Karpas-422 (cell line): ENCODE measurements around the gene PDE1C. TPM values are rescaled to one million over a fixed set of nuclear protein-coding genes. Genes with fewer than 3 reads are reported as not detected.

Experiments
- DNase-seq: peaks from one replicate; pipeline ENCODE4 v3.0.0-alpha.2; 2015
- H2AFZ ChIP-seq: fragments of 200-600 bp; sonication (generic); 2 replicates; pipeline ENCODE4 v1.6.1; 2014; ENCODE audit warnings: antibody characterized with exemption, low read length, mixed read lengths
- H3K27ac ChIP-seq: fragments of 200-600 bp; sonication (generic); 2 replicates; pipeline ENCODE4 v1.5.1; 2014; ENCODE audit warnings: mild to moderate bottlenecking, low read length, moderate library complexity
- H3K27me3 ChIP-seq: fragments of 200-600 bp; sonication (generic); 2 replicates; pipeline ENCODE4 v1.6.1; 2014; ENCODE audit warnings: low read length, mixed read lengths
- H3K36me3 ChIP-seq: fragments of 200-600 bp; sonication (generic); 2 replicates; pipeline ENCODE4 v1.6.1; 2014; ENCODE audit warnings: low read length, mixed read lengths; ENCODE audit not compliant: insufficient read depth
- H3K4me1 ChIP-seq: fragments of 200-600 bp; sonication (generic); 2 replicates; pipeline ENCODE4 v1.6.1; 2014; ENCODE audit warnings: mild to moderate bottlenecking, low read length, mixed read lengths
- H3K4me2 ChIP-seq: fragments of 200-600 bp; sonication (generic); 2 replicates; pipeline ENCODE4 v1.6.1; 2014; ENCODE audit warnings: low read length, low read depth, mild to moderate bottlenecking; ENCODE audit not compliant: poor library complexity, severe bottlenecking
- H3K4me3 ChIP-seq: fragments of 200-600 bp; sonication (generic); 2 replicates; pipeline ENCODE4 v1.5.1; 2014; ENCODE audit warnings: mild to moderate bottlenecking, antibody characterized with exemption, low read length, mixed read lengths
- H3K79me2 ChIP-seq: fragments of 200-600 bp; sonication (generic); 2 replicates; pipeline ENCODE4 v1.6.1; 2014; ENCODE audit warnings: mild to moderate bottlenecking, low read length, mixed read lengths
- H3K9ac ChIP-seq: fragments of 200-600 bp; sonication (generic); 2 replicates; pipeline ENCODE4 v1.6.0; 2014; ENCODE audit warnings: low read length
- H3K9me2 ChIP-seq: fragments of 200-600 bp; sonication (generic), shearing (Covaris generic); replicated peaks from 2 replicates; pipeline ENCODE4 v1.6.0; 2014; ENCODE audit warnings: mild to moderate bottlenecking, low read length, moderate library complexity; ENCODE audit not compliant: insufficient read depth
- H3K9me3 ChIP-seq: fragments of 300-700, 200-600 bp; sonication (generic); 2 replicates; pipeline ENCODE4 v1.6.1; 2014; ENCODE audit warnings: low read length, mixed read lengths
- H4K20me1 ChIP-seq: fragments of 200-600 bp; sonication (generic); 2 replicates; pipeline ENCODE4 v1.6.1; 2014; ENCODE audit warnings: mild to moderate bottlenecking, antibody characterized with exemption, low read length, low read depth; ENCODE audit not compliant: insufficient read depth
- total RNA-seq: library from RNA; depleted of rRNA; stranded (reverse); fragments of >200 nt; shearing (Covaris generic); gene quantifications from 2 replicates; pipeline ENCODE4 v1.2.3, GENCODE V29; 2014; ENCODE audit warnings: low replicate concordance

PDE1C gene
- total RNA-seq, 1 experiment from 2014 or later, result not detected

- Histone ChIP-seq H3K27ac (no peak overlapping the region), H3K9me3 (no peaks in the 10 kb centered on the region), H3K4me2 (no peak overlapping the region), H2AFZ (no peak overlapping the region), H3K9me2 (no peaks in the 10 kb centered on the region), H4K20me1 (no peaks in the 10 kb centered on the region), H3K36me3 (no peaks in the 10 kb centered on the region), H3K9ac (no peak overlapping the region), H3K27me3 (no peaks in the 10 kb centered on the region), H3K4me3 (no peak overlapping the region), H3K4me1 (no peaks in the 10 kb centered on the region), H3K79me2 (no peaks in the 10 kb centered on the region)
- no peak for DNase-seq
Measured at GRCh38 chr7:31995134-31995533, 75.1 kb downstream of the PDE1C start.

- no peak overlapping the region for H3K27ac ChIP-seq
- H4K20me1 ChIP-seq, result no peaks in the 10 kb centered on the region
- no peak overlapping the region for H2AFZ ChIP-seq
- no peaks in the 10 kb centered on the region for H3K27me3 ChIP-seq
- no peak for DNase-seq
- H3K36me3 ChIP-seq, result no peaks in the 10 kb centered on the region
- H3K4me1 ChIP-seq, result no peaks in the 10 kb centered on the region
- H3K9ac ChIP-seq, result no peak overlapping the region
- H3K9me3 ChIP-seq, result no peaks in the 10 kb centered on the region
- H3K79me2 ChIP-seq, result no peaks in the 10 kb centered on the region
- H3K4me2 ChIP-seq, result no peak overlapping the region
- no peaks in the 10 kb centered on the region for H3K9me2 ChIP-seq
- H3K4me3 ChIP-seq, result no peak overlapping the region
Measured at GRCh38 chr7:31991846-31992245, 78.4 kb downstream of the PDE1C start.

GRCh38 chr7:31991406-31991805, 78.8 kb downstream of the PDE1C start:
- no peaks in the 10 kb centered on the region for H3K4me1 ChIP-seq
- H3K9ac ChIP-seq, result no peak overlapping the region
- H3K79me2 ChIP-seq, result no peaks in the 10 kb centered on the region
- H3K36me3 ChIP-seq, result no peaks in the 10 kb centered on the region
- DNase-seq, result no peak
- no peaks in the 10 kb centered on the region for H3K9me3 ChIP-seq
- no peak overlapping the region for H3K4me3 ChIP-seq
- no peaks in the 10 kb centered on the region for H4K20me1 ChIP-seq
- no peaks in the 10 kb centered on the region for H3K9me2 ChIP-seq
- H3K4me2 ChIP-seq, result no peak overlapping the region
- no peak overlapping the region for H3K27ac ChIP-seq
- no peak overlapping the region for H2AFZ ChIP-seq
- H3K27me3 ChIP-seq, result no peaks in the 10 kb centered on the region

- H2AFZ ChIP-seq, result no peak overlapping the region
- no peak overlapping the region for H3K4me3 ChIP-seq
- H3K79me2 ChIP-seq, result no peaks in the 10 kb centered on the region
- H3K9ac ChIP-seq, result no peak overlapping the region
- DNase-seq, result no peak
- no peak overlapping the region for H3K27ac ChIP-seq
- H3K36me3 ChIP-seq, result no peaks in the 10 kb centered on the region
- H3K27me3 ChIP-seq, result no peaks in the 10 kb centered on the region
- no peaks in the 10 kb centered on the region for H4K20me1 ChIP-seq
- H3K9me3 ChIP-seq, result no peaks in the 10 kb centered on the region
- H3K4me2 ChIP-seq, result no peak overlapping the region
- H3K4me1 ChIP-seq, result no peaks in the 10 kb centered on the region
- no peaks in the 10 kb centered on the region for H3K9me2 ChIP-seq
Measured at GRCh38 chr7:31986878-31987518, 83.2 kb downstream of the PDE1C start.

GRCh38 chr7:31982962-31983361, 87.2 kb downstream of the PDE1C start:
- H3K27ac ChIP-seq, result no peak overlapping the region
- no peaks in the 10 kb centered on the region for H3K4me1 ChIP-seq
- DNase-seq, result no peak
- H4K20me1 ChIP-seq, result no peaks in the 10 kb centered on the region
- H3K9me3 ChIP-seq, result no peaks in the 10 kb centered on the region
- H3K9ac ChIP-seq, result no peak overlapping the region
- no peak overlapping the region for H3K4me2 ChIP-seq
- no peaks in the 10 kb centered on the region for H3K9me2 ChIP-seq
- H3K4me3 ChIP-seq, result no peak overlapping the region
- H3K79me2 ChIP-seq, result no peaks in the 10 kb centered on the region
- H2AFZ ChIP-seq, result no peak overlapping the region
- no peaks in the 10 kb centered on the region for H3K27me3 ChIP-seq
- H3K36me3 ChIP-seq, result no peaks in the 10 kb centered on the region

GRCh38 chr7:31981874-31982390, 88.3 kb downstream of the PDE1C start:
- Histone ChIP-seq H3K9me3 (no peaks in the 10 kb centered on the region), H3K9me2 (no peaks in the 10 kb centered on the region), H4K20me1 (no peaks in the 10 kb centered on the region), H3K79me2 (no peaks in the 10 kb centered on the region), H2AFZ (no peak overlapping the region), H3K4me3 (no peak overlapping the region), H3K27me3 (no peaks in the 10 kb centered on the region), H3K27ac (no peak overlapping the region), H3K9ac (no peak overlapping the region), H3K4me2 (no peak overlapping the region), H3K4me1 (no peaks in the 10 kb centered on the region), H3K36me3 (no peaks in the 10 kb centered on the region)
- DNase-seq, result no peak

GRCh38 chr7:31979690-31980330, 90.4 kb downstream of the PDE1C start:
- no peak overlapping the region for H2AFZ ChIP-seq
- H3K4me3 ChIP-seq, result no peak overlapping the region
- H4K20me1 ChIP-seq, result no peaks in the 10 kb centered on the region
- no peaks in the 10 kb centered on the region for H3K4me1 ChIP-seq
- no peaks in the 10 kb centered on the region for H3K79me2 ChIP-seq
- no peaks in the 10 kb centered on the region for H3K9me3 ChIP-seq
- H3K36me3 ChIP-seq, result no peaks in the 10 kb centered on the region
- H3K27ac ChIP-seq, result no peak overlapping the region
- no peak overlapping the region for H3K9ac ChIP-seq
- no peak overlapping the region for H3K4me2 ChIP-seq
- H3K9me2 ChIP-seq, result no peaks in the 10 kb centered on the region
- DNase-seq, result no peak
- no peaks in the 10 kb centered on the region for H3K27me3 ChIP-seq

- no peaks in the 10 kb centered on the region for H3K9me3 ChIP-seq
- H3K4me3 ChIP-seq, result no peak overlapping the region
- no peaks in the 10 kb centered on the region for H3K79me2 ChIP-seq
Measured at GRCh38 chr7:31975546-31975945, 94.7 kb downstream of the PDE1C start.

More at GRCh38 chr7:31975546-31975945, 94.7 kb downstream of the PDE1C start:
- no peaks in the 10 kb centered on the region for H3K36me3 ChIP-seq
- H3K27me3 ChIP-seq, result no peaks in the 10 kb centered on the region
- no peaks in the 10 kb centered on the region for H3K9me2 ChIP-seq
- H4K20me1 ChIP-seq, result no peaks in the 10 kb centered on the region
- no peak overlapping the region for H3K27ac ChIP-seq
- H3K4me2 ChIP-seq, result no peak overlapping the region
- H3K9ac ChIP-seq, result no peak overlapping the region
- H3K4me1 ChIP-seq, result no peaks in the 10 kb centered on the region
- no peak for DNase-seq
- H2AFZ ChIP-seq, result no peak overlapping the region
